Neural cell (in vitro differentiated cells): ENCODE measurements around the gene UHRF2. TPM values are rescaled to one million over a fixed set of nuclear protein-coding genes. Genes with fewer than 3 reads are reported as not detected.

ENCODE experiments used
- H2AFZ ChIP-seq: fragments of 200-600, 300-800 bp; sonication (generic), shearing (Covaris generic); 2 replicates; pipeline ENCODE4 v1.6.0; 2014; ENCODE audit warnings: low read depth, mild to moderate bottlenecking, antibody characterized with exemption, low read length, moderate library complexity
- H3F3A ChIP-seq: fragments of 200-600 bp; shearing (Covaris generic); 2 replicates; pipeline ENCODE4 v1.6.1; 2016; ENCODE audit warnings: mild to moderate bottlenecking, moderate library complexity, mixed read lengths, antibody characterized with exemption, low read length; ENCODE audit not compliant: insufficient read depth, poor library complexity, severe bottlenecking
- H3K27ac ChIP-seq: fragments of 200-600, 300-800 bp; sonication (generic), shearing (Covaris generic); 2 replicates; pipeline ENCODE4 v1.5.1; 2014; ENCODE audit warnings: mild to moderate bottlenecking, low read length, moderate library complexity
- H3K27me3 ChIP-seq: fragments of 300-800, 200-600 bp; sonication (generic), shearing (Covaris generic); 2 replicates; pipeline ENCODE4 v1.6.0; 2014; ENCODE audit warnings: mild to moderate bottlenecking, low read depth, low read length, moderate library complexity; ENCODE audit not compliant: insufficient read depth
- H3K36me3 ChIP-seq: fragments of 300-800, 200-600 bp; sonication (generic), shearing (Covaris generic); 2 replicates; pipeline ENCODE4 v1.5.1; 2014; ENCODE audit warnings: mild to moderate bottlenecking, antibody characterized with exemption, low read length, moderate library complexity; ENCODE audit not compliant: insufficient read depth
- H3K4me2 ChIP-seq: fragments of 300-800, 200-600 bp; sonication (generic), shearing (Covaris generic); 2 replicates; pipeline ENCODE4 v1.6.0; 2014; ENCODE audit warnings: mild to moderate bottlenecking, low read length
- H3K4me3 ChIP-seq: fragments of 300-800, 200-600 bp; sonication (generic), shearing (Covaris generic); 2 replicates; pipeline ENCODE4 v1.5.1; 2014; ENCODE audit warnings: mild to moderate bottlenecking, low read length, moderate library complexity
- H3K79me2 ChIP-seq: fragments of 200-600 bp; shearing (Covaris generic); replicated peaks from 2 replicates; pipeline ENCODE4 v1.6.0; 2014; ENCODE audit warnings: mild to moderate bottlenecking, low read length, moderate library complexity; ENCODE audit not compliant: insufficient read depth
- H3K9ac ChIP-seq: fragments of 300-800, 200-600 bp; sonication (generic), shearing (Covaris generic); 2 replicates; pipeline ENCODE4 v1.6.1; 2016; ENCODE audit warnings: mild to moderate bottlenecking, low read length, mixed read lengths
- H3K9me2 ChIP-seq: fragments of 200-600 bp; shearing (Covaris generic); 2 replicates; pipeline ENCODE4 v1.6.1; 2016; ENCODE audit warnings: mild to moderate bottlenecking, low read length, mixed read lengths; ENCODE audit not compliant: insufficient read depth
- H3K9me3 ChIP-seq: fragments of 200-600, 300-800 bp; sonication (generic), shearing (Covaris generic); 2 replicates; pipeline ENCODE4 v1.6.1; 2016; ENCODE audit warnings: mild to moderate bottlenecking, mixed run types, low read length, moderate library complexity, mixed read lengths
- H4K20me1 ChIP-seq: fragments of 200-600 bp; shearing (Covaris generic); 2 replicates; pipeline ENCODE4 v1.6.1; 2016; ENCODE audit warnings: mild to moderate bottlenecking, mixed run types; ENCODE audit not compliant: insufficient read depth
- CTCF ChIP-seq: fragments of 450-650 bp; IDR thresholded peaks from 2 replicates; pipeline ENCODE4 v1.5.1; 2014; ENCODE audit warnings: antibody characterized with exemption, mild to moderate bottlenecking, moderate library complexity; ENCODE audit not compliant: poor library complexity, severe bottlenecking
- EP300 ChIP-seq: fragments of 450-650 bp; conservative IDR thresholded peaks from 2 replicates; pipeline ENCODE4 v1.6.1; 2014; ENCODE audit warnings: antibody characterized with exemption, mild to moderate bottlenecking, moderate library complexity; ENCODE audit not compliant: poor library complexity, severe bottlenecking
- EZH2 ChIP-seq: fragments of 200-600, 300-800 bp; shearing (Covaris generic), sonication (generic); IDR thresholded peaks from 2 replicates; pipeline ENCODE4 v1.6.1; 2014; ENCODE audit warnings: antibody characterized with exemption, low read length, borderline replicate concordance, mild to moderate bottlenecking; ENCODE audit not compliant: insufficient read depth, poor library complexity, severe bottlenecking
- MXI1 ChIP-seq: fragments of 450-650 bp; conservative IDR thresholded peaks from 2 replicates; pipeline ENCODE4 v1.6.1; 2014; ENCODE audit warnings: antibody characterized with exemption, mild to moderate bottlenecking; ENCODE audit not compliant: poor library complexity, severe bottlenecking
- POLR2AphosphoS5 ChIP-seq: IDR thresholded peaks from 2 replicates; pipeline ENCODE4 v1.6.1; 2012
- RAD21 ChIP-seq: fragments of 450-650 bp; conservative IDR thresholded peaks from 2 replicates; pipeline ENCODE4 v1.6.1; 2014; ENCODE audit warnings: antibody characterized with exemption, mild to moderate bottlenecking, moderate library complexity
- REST ChIP-seq: IDR thresholded peaks from 2 replicates; pipeline ENCODE4 v1.6.1; 2012; ENCODE audit warnings: borderline replicate concordance
- SMC3 ChIP-seq: fragments of 450-650 bp; conservative IDR thresholded peaks from 2 replicates; pipeline ENCODE4 v1.6.1; 2014; ENCODE audit warnings: antibody characterized with exemption, mild to moderate bottlenecking, moderate library complexity; ENCODE audit not compliant: poor library complexity
- TAF1 ChIP-seq: IDR thresholded peaks from 2 replicates; pipeline ENCODE4 v1.6.1; 2012; ENCODE audit warnings: low read depth
- polyA plus RNA-seq: library from polyadenylated mRNA; depleted of rRNA; stranded (reverse); fragments of >200 nt; gene quantifications from 2 replicates; pipeline ENCODE4 v1.2.3, GENCODE V29; 2014

UHRF2 gene
- polyA plus RNA-seq, 1 donor from 2014 or later, result 96.6 TPM

- Histone ChIP-seq H3K27me3 (no peaks in the 10 kb centered on the region), H3K9me3 (no peaks in the 10 kb centered on the region), H3K9ac (no peak overlapping the region), H2AFZ (no peak overlapping the region), H3K4me3 (no peak overlapping the region), H3K36me3 (peaks cover 16% of the 10 kb centered on the region), H3K79me2 (no peaks in the 10 kb centered on the region), H3K4me2 (no peak overlapping the region), H3F3A (no peaks in the 10 kb centered on the region), H3K27ac (no peak overlapping the region), H4K20me1 (no peaks in the 10 kb centered on the region), H3K9me2 (no peaks in the 10 kb centered on the region)
- TF ChIP-seq RAD21, result no peak
Observed at GRCh38 chr9:6502399-6502798, 89.4 kb downstream of the UHRF2 start.

GRCh38 chr9:6506571-6506970 lies 93.6 kb downstream of the UHRF2 start:
- Histone ChIP-seq H3K27ac (no peak overlapping the region), H3K36me3 (peaks cover 10% of the 10 kb centered on the region), H3F3A (no peaks in the 10 kb centered on the region), H4K20me1 (no peaks in the 10 kb centered on the region), H3K27me3 (no peaks in the 10 kb centered on the region), H3K4me2 (no peak overlapping the region), H3K4me3 (no peak overlapping the region), H2AFZ (no peak overlapping the region), H3K9me2 (no peaks in the 10 kb centered on the region), H3K9ac (no peak overlapping the region), H3K79me2 (no peaks in the 10 kb centered on the region), H3K9me3 (no peaks in the 10 kb centered on the region)
- no peak for TF ChIP-seq MXI1
- TF ChIP-seq POLR2AphosphoS5, result no peak
- no peak for TF ChIP-seq EP300
- TF ChIP-seq TAF1, result no peak
- TF ChIP-seq REST, result no peak
- no peak for TF ChIP-seq SMC3
- TF ChIP-seq CTCF, result no peak
- no peak for TF ChIP-seq RAD21
- TF ChIP-seq EZH2, result no peak

- no peak overlapping the region for H3K27ac ChIP-seq
- H3K4me2 ChIP-seq, result no peak overlapping the region
- no peak overlapping the region for H3K9ac ChIP-seq
- TF ChIP-seq MXI1 (no peak), CTCF (no peak), SMC3 (no peak), POLR2AphosphoS5 (no peak), TAF1 (no peak), EZH2 (no peak), EP300 (no peak), REST (no peak), RAD21 (no peak)
- no peaks in the 10 kb centered on the region for H4K20me1 ChIP-seq
- no peak overlapping the region for H2AFZ ChIP-seq
- H3K36me3 ChIP-seq, result no peaks in the 10 kb centered on the region
- no peaks in the 10 kb centered on the region for H3K79me2 ChIP-seq
- no peaks in the 10 kb centered on the region for H3K9me2 ChIP-seq
- no peak overlapping the region for H3K4me3 ChIP-seq
- no peaks in the 10 kb centered on the region for H3F3A ChIP-seq
- no peaks in the 10 kb centered on the region for H3K27me3 ChIP-seq
- H3K9me3 ChIP-seq, result no peaks in the 10 kb centered on the region
Observed at GRCh38 chr9:6512085-6512657, 99.2 kb downstream of the UHRF2 start.
